ENCODE data around the gene EXOC6B. TPM values are rescaled to one million over a fixed set of nuclear protein-coding genes. Genes with fewer than 3 reads are reported as not detected.

Gene EXOC6B
- total and polyA plus RNA-seq, 10 of the 15 experiments (the other 5 are each of a cell fraction or from before 2014, with no cell fraction given) = 0.23 to 2.2 (median 1.2) TPM

GRCh38 chr2:72796766-72797165 is 29.1 kb downstream of the EXOC6B start:
- in situ Hi-C loops (cut with MboI) = no loop called here
- SMC1A ChIA-PET (ENCODE audit: uncharacterized antibody, unreplicated experiment) = interaction anchor here (0.9 kb wide), 1 partner anchor 12 kb away, joined by 3 read pairs; no protein-coding TSS in a partner anchor
- POLR2A ChIA-PET = no interaction called here
- no peak for FAIRE-seq
- Histone ChIP-seq H4K20me1 (ENCODE audit: control insufficient read depth, insufficient read depth) (no peaks in the 10 kb centered on the region), H3K4me2 (ENCODE audit: control insufficient read depth, insufficient read depth) (no peak overlapping the region), H3K27me3 (replicated peaks in 1 of 2; ENCODE audit: control insufficient read depth in 2 of 2, insufficient read depth in 2 of 2, low read length in 1 of 2) (no peaks in the 10 kb centered on the region), H3K27ac (ENCODE audit: control insufficient read depth, insufficient read depth) (no peak overlapping the region), H3K36me3 (ENCODE audit: control insufficient read depth in 2 of 2, insufficient read depth in 2 of 2, low read length in 1 of 2) (no peaks in the 10 kb centered on the region), H3K4me3 (no peak overlapping the region), H3K9me3 (replicated peaks; ENCODE audit: control insufficient read depth, insufficient read depth, low read length) (no peaks in the 10 kb centered on the region), H3K4me1 (ENCODE audit: control insufficient read depth, insufficient read depth, low read length) (no peaks in the 10 kb centered on the region), H3K79me2 (ENCODE audit: control insufficient read depth, insufficient read depth, low read length) (no peaks in the 10 kb centered on the region), H3K9ac (ENCODE audit: control insufficient read depth, insufficient read depth, low read length) (no peak overlapping the region), H2AFZ (ENCODE audit: control insufficient read depth, low read depth, low read length) (no peak overlapping the region)
- RAD21 ChIA-PET (ENCODE audit: unreplicated experiment) = no interaction called here
- ATAC-seq = no peak
- BruUV-seq (replicated peaks) = no TSS peak
- intact Hi-C loops (cut with micrococcal nuclease; ENCODE audit: unreplicated experiment) = no loop called here
- no peak for DNase-seq (ENCODE audit: low read depth, low spot score)
- CTCF ChIA-PET = interaction anchor here (1.0 kb wide), 1 partner anchor 65 kb away, joined by 4 read pairs; no protein-coding TSS in a partner anchor
- no peak for TF ChIP-seq ZBTB33 (IDR thresholded peaks at IDR 0.05)
- no peak for TF ChIP-seq ZNF687 (IDR thresholded peaks at IDR 0.05)
- TF ChIP-seq CEBPZ (IDR thresholded peaks at IDR 0.05; ENCODE audit: low read depth, low read length) = no peak
- no peak for TF ChIP-seq STAT1 (conservative IDR thresholded peaks at IDR 0.05)
- no peak for TF ChIP-seq RAD21 (IDR thresholded peaks at IDR 0.05; ENCODE audit: insufficient read depth, low read depth, low read length)
- no peak for TF ChIP-seq SUPT20H (IDR thresholded peaks at IDR 0.05; ENCODE audit: borderline replicate concordance, control insufficient read depth, low read depth, low read length)
- TF ChIP-seq E2F8 (IDR thresholded peaks at IDR 0.05; ENCODE audit: low read depth, partially characterized antibody) = no peak
- no peak for TF ChIP-seq TAF1 (IDR thresholded peaks at IDR 0.05; ENCODE audit: borderline replicate concordance, low read depth, low read length)
- no peak for TF ChIP-seq NFYB (IDR thresholded peaks at IDR 0.05; ENCODE audit: insufficient read depth, low read depth, low read length)
- no peak for TF ChIP-seq HSF1 (IDR thresholded peaks at IDR 0.05; ENCODE audit: low read depth, low read length)

Data from GM12878 (cell line).